Natural killer cell (primary cell): Measurements from ENCODE around the gene TK1. TPM values are rescaled to one million over a fixed set of nuclear protein-coding genes. Genes with fewer than 3 reads are reported as not detected.

ENCODE experiments used
- ATAC-seq, 3 donors: fragments of 150-1000 bp in 2 of 3; fragments of 200-7000 bp in 1 of 3; cut with Tn5 transposase; 1 replicate in 1 of 3; 2 replicates in 2 of 3; pipeline ENCODE4 v1.10.0; 2021; ENCODE audit warnings: mild to moderate bottlenecking in 2 of 3, moderate library complexity in 2 of 3
- DNase-seq, 2 donors: peaks; one replicate each; pipeline versions ENCODE4 v3.0.0 to v3.0.0-alpha.2; 2013 to 2021; ENCODE audit warnings: mixed read lengths in 1 of 2
- H3K27ac ChIP-seq: one replicate; pipeline ENCODE4 v1.5.1; 2013; ENCODE audit warnings: mild to moderate bottlenecking, low read length
- H3K27me3 ChIP-seq: one replicate; pipeline ENCODE4 v1.6.1; 2013; ENCODE audit warnings: low read length; ENCODE audit not compliant: control insufficient read depth, insufficient read depth
- H3K36me3 ChIP-seq: one replicate; pipeline ENCODE4 v1.6.1; 2013; ENCODE audit warnings: low read length; ENCODE audit not compliant: control insufficient read depth, insufficient read depth
- H3K4me1 ChIP-seq: one replicate; pipeline ENCODE4 v1.6.1; 2013; ENCODE audit warnings: low read length; ENCODE audit not compliant: control insufficient read depth, insufficient read depth
- H3K4me3 ChIP-seq: one replicate; pipeline ENCODE4 v1.5.1; 2013; ENCODE audit warnings: low read length
- H3K9me3 ChIP-seq: one replicate; pipeline ENCODE4 v1.6.1; 2013; ENCODE audit warnings: low read length; ENCODE audit not compliant: control insufficient read depth, insufficient read depth
- H3K27ac Mint-ChIP-seq, 2 donors: one replicate each; pipeline ENCODE4 v1.8.0; 2022; ENCODE audit warnings: mild to moderate bottlenecking in 2 of 2, mixed read lengths in 2 of 2, moderate library complexity in 1 of 2
- H3K27me3 Mint-ChIP-seq, 2 donors: one replicate each; pipeline ENCODE4 v1.8.0; 2022; ENCODE audit warnings: low read depth in 2 of 2, mixed read lengths in 2 of 2
- H3K36me3 Mint-ChIP-seq: one replicate; pipeline ENCODE4 v1.8.0; 2022; ENCODE audit warnings: mixed read lengths
- H3K4me1 Mint-ChIP-seq, 2 donors: one replicate each; pipeline ENCODE4 v1.8.0; 2022; ENCODE audit warnings: mixed read lengths in 2 of 2
- H3K4me3 Mint-ChIP-seq: one replicate; pipeline ENCODE4 v1.8.0; 2022; ENCODE audit warnings: mild to moderate bottlenecking, moderate library complexity, mixed read lengths
- H3K9me3 Mint-ChIP-seq, 2 donors: one replicate each; pipeline ENCODE4 v1.8.0; 2022; ENCODE audit warnings: mixed read lengths in 2 of 2
- WGBS: methylation state at CpG from one replicate; pipeline ENCODE4 v1.1.7; 2013; ENCODE audit warnings: missing lambda C conversion rate; ENCODE audit not compliant: insufficient coverage; 5-methylcytosine and 5-hydroxymethylcytosine counted together
- intact Hi-C: fragments of 100-400 bp; cut with micrococcal nuclease; formaldehyde crosslinking; loops from one replicate; pipeline ENCODE4 v1.14.2; 2022
- total RNA-seq, 4 donors: library from RNA; stranded (reverse); fragments of 120-200 nt in 1 of 4; gene quantifications; one replicate each; pipeline versions ENCODE4 v1.2.3 to v1.2.4, GENCODE V29; 2013 to 2022
- TF ChIP-seq, protein P1 (sequence below): fragments of 200-600 bp; IDR thresholded peaks from one replicate; pipeline ENCODE4 v1.8.0; 2022; ENCODE audit warnings: antibody characterized with exemption

Gene TK1
- total RNA-seq, 3 donors from 2014 or later (not counting 1 experiment from before 2014, with no cell fraction given), result 2.1 to 5.1 (median 3.9) TPM

DNA sequence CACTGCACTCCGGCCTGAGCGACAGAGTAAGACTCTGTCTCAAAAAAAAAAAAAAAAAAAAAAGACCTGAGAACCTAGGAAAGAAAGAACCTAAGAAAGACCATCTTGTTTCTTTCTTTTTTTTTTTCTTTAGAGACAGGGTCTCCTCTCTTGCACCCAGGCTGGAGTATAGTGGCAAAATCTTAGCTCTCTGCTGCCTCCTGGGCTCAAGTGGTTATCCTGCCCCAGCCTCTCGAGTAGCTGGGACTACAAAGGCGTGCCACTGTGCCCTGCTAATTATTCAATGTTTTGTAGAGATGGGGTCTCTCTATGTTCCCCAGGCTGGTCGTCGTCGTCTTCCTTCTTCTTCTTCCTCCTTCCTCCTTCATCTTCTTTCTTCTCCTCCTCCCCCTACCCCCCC is 19.4 kb upstream of the TK1 start:
- no peak overlapping the region for H3K4me3 ChIP-seq
- intact Hi-C loops, result no loop called here
- no peaks in the 10 kb centered on the region for H3K4me1 Mint-ChIP-seq
- H3K9me3 Mint-ChIP-seq, result no peaks in the 10 kb centered on the region
- H3K9me3 ChIP-seq, result no peaks in the 10 kb centered on the region
- H3K27ac Mint-ChIP-seq, result no peak overlapping the region
- H3K27ac ChIP-seq, result no peak overlapping the region
- ATAC-seq, result no peak
- H3K4me1 ChIP-seq, result no peaks in the 10 kb centered on the region
- no peaks in the 10 kb centered on the region for H3K36me3 Mint-ChIP-seq
- H3K27me3 Mint-ChIP-seq, result no peaks in the 10 kb centered on the region
- H3K36me3 ChIP-seq, result no peaks in the 10 kb centered on the region
- DNase-seq, result no peak
- H3K27me3 ChIP-seq, result no peaks in the 10 kb centered on the region
- TF ChIP-seq, protein P1, sequence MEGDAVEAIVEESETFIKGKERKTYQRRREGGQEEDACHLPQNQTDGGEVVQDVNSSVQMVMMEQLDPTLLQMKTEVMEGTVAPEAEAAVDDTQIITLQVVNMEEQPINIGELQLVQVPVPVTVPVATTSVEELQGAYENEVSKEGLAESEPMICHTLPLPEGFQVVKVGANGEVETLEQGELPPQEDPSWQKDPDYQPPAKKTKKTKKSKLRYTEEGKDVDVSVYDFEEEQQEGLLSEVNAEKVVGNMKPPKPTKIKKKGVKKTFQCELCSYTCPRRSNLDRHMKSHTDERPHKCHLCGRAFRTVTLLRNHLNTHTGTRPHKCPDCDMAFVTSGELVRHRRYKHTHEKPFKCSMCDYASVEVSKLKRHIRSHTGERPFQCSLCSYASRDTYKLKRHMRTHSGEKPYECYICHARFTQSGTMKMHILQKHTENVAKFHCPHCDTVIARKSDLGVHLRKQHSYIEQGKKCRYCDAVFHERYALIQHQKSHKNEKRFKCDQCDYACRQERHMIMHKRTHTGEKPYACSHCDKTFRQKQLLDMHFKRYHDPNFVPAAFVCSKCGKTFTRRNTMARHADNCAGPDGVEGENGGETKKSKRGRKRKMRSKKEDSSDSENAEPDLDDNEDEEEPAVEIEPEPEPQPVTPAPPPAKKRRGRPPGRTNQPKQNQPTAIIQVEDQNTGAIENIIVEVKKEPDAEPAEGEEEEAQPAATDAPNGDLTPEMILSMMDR, result no peak
- H3K4me3 Mint-ChIP-seq, result no peak overlapping the region
- WGBS, result 88% methylated on average over 7 of the region's 7 CpGs

DNA sequence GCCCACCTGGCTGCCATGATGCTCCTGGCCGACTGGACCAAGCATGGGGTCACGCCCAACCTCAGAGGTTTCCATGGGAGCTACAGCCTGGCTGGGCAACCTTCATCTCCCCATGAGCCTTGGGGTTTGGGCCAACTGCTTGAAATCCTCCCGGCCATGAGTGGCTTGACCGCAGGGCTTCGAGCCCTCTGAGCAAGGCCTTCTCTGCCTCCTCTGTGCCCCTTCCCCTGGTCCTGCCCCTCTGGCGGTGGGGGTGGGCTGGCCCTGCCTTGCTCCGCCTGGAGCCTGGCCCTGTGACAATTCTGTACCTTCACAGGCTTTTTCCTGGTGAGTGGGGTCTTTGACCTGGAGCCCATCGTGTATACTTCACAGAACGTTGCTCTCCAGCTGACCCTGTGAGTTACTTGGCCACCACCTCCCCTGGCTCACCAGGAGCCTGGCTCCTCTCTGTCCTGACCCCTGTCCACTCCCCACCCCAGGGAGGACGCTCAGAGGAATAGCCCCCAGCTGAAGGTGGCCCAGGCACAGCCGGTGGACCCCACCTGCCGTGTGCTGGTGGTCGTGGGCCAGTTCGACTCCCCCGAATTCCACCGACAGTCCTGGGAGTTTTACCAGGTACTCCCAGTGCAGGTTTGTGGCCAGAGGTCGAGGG is 18.4 kb upstream of the TK1 start:
- DNase-seq, result no peak
- H3K27me3 Mint-ChIP-seq, result no peaks in the 10 kb centered on the region
- H3K36me3 ChIP-seq, result no peaks in the 10 kb centered on the region
- intact Hi-C loops, result no loop called here
- H3K27ac ChIP-seq, result no peak overlapping the region
- H3K4me3 ChIP-seq, result no peak overlapping the region
- no peaks in the 10 kb centered on the region for H3K36me3 Mint-ChIP-seq
- TF ChIP-seq, protein P1, result no peak
- no peaks in the 10 kb centered on the region for H3K4me1 ChIP-seq
- no peak overlapping the region for H3K27ac Mint-ChIP-seq
- H3K9me3 ChIP-seq, result no peaks in the 10 kb centered on the region
- H3K9me3 Mint-ChIP-seq, result no peaks in the 10 kb centered on the region
- H3K27me3 ChIP-seq, result no peaks in the 10 kb centered on the region
- H3K4me3 Mint-ChIP-seq, result no peak overlapping the region
- no peaks in the 10 kb centered on the region for H3K4me1 Mint-ChIP-seq
- 96% methylated on average over 17 of the region's 17 CpGs for WGBS
- ATAC-seq, result no peak

DNA sequence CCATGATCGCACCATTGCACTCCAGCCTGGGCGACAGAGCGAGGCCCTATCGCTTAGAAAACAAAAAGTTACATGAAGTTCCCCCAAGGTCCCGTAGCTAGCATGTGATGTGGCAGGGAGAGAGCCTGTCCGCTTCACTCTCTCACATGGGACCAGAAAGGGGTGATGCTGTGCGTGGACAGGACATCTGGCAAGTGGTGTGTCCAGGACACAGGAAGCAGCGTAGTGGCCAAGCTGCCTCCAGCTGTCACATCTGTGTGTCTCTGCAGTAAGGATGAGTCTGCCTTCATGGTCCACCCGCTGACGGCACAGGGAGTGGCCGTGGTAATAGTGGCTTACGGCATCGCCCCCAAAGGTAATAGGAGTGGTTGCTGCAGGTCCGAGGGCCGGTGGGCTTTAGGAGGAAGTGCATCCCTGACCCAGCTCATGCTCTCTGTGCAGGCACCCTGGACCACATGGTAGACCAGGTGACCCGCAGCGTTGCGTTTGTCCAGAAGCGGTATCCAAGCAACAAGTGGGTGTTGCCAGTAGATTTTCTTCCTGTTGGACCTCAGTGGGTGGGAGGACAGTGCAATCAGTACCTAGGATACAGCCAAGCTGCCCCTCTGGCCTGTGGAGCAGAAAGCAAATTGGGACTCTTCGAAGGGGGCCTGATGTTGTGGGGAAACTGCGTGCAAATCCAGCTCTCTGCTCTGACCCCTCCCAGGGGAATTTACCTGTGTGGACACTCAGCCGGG is 17.7 kb upstream of the TK1 start:
- no peak overlapping the region for H3K27ac ChIP-seq
- intact Hi-C loops, result no loop called here
- TF ChIP-seq, protein P1, result no peak
- Mint-ChIP-seq H3K27ac (no peak overlapping the region), H3K4me1 (no peaks in the 10 kb centered on the region), H3K36me3 (no peaks in the 10 kb centered on the region), H3K27me3 (no peaks in the 10 kb centered on the region), H3K9me3 (no peaks in the 10 kb centered on the region), H3K4me3 (no peak overlapping the region)
- DNase-seq (no peak), ATAC-seq (no peak)
- H3K9me3 ChIP-seq, result no peaks in the 10 kb centered on the region
- H3K4me1 ChIP-seq, result no peaks in the 10 kb centered on the region
- no peak overlapping the region for H3K4me3 ChIP-seq
- 96% methylated on average over 22 of the region's 22 CpGs for WGBS
- no peaks in the 10 kb centered on the region for H3K36me3 ChIP-seq
- H3K27me3 ChIP-seq, result no peaks in the 10 kb centered on the region
